ENCODE measurements around the gene AFG1L. TPM values are rescaled to one million over a fixed set of nuclear protein-coding genes. Genes with fewer than 3 reads are reported as not detected.

Gene AFG1L
- total RNA-seq, 1 experiment from 2014 or later = 7.9 TPM

DNA sequence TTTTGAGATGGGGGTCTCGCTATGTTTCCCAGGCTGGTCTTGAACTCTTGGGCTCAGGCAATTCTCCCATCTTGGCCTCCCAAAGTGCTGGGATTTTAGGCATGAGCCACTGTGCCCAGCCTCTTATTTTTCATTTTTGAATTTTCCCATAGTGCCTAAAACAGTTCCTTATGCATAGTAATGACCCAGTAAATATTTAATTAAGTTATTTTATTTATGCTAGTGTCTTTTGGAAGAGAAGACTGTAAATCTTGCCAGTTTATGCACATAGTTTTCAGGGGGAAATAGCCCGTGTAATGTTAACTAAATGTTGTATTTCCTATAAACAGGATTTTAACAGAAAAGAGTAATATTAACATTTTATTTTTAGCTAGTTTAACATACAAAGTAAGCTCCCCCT lies 60.3 kb downstream of the AFG1L start (continued):
- TF ChIP-seq, protein P1, sequence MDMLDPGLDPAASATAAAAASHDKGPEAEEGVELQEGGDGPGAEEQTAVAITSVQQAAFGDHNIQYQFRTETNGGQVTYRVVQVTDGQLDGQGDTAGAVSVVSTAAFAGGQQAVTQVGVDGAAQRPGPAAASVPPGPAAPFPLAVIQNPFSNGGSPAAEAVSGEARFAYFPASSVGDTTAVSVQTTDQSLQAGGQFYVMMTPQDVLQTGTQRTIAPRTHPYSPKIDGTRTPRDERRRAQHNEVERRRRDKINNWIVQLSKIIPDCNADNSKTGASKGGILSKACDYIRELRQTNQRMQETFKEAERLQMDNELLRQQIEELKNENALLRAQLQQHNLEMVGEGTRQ (CRISPR knock-in tag; IDR thresholded peaks at IDR 0.05) = no peak
- TF ChIP-seq TCF7 (CRISPR knock-in tag; IDR thresholded peaks at IDR 0.05; ENCODE audit: low read depth) = no peak
- no peak for TF ChIP-seq SP1 (CRISPR knock-in tag; conservative IDR thresholded peaks at IDR 0.05)
- TF ChIP-seq ZNF396 (CRISPR knock-in tag; IDR thresholded peaks at IDR 0.05; ENCODE audit: borderline replicate concordance) = no peak
- TF ChIP-seq, protein P2, sequence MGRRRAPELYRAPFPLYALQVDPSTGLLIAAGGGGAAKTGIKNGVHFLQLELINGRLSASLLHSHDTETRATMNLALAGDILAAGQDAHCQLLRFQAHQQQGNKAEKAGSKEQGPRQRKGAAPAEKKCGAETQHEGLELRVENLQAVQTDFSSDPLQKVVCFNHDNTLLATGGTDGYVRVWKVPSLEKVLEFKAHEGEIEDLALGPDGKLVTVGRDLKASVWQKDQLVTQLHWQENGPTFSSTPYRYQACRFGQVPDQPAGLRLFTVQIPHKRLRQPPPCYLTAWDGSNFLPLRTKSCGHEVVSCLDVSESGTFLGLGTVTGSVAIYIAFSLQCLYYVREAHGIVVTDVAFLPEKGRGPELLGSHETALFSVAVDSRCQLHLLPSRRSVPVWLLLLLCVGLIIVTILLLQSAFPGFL (CRISPR knock-in tag; IDR thresholded peaks at IDR 0.05; ENCODE audit: borderline replicate concordance) = no peak
- TF ChIP-seq ZNF423 (CRISPR knock-in tag; IDR thresholded peaks at IDR 0.05) = no peak
- TF ChIP-seq, protein P3, sequence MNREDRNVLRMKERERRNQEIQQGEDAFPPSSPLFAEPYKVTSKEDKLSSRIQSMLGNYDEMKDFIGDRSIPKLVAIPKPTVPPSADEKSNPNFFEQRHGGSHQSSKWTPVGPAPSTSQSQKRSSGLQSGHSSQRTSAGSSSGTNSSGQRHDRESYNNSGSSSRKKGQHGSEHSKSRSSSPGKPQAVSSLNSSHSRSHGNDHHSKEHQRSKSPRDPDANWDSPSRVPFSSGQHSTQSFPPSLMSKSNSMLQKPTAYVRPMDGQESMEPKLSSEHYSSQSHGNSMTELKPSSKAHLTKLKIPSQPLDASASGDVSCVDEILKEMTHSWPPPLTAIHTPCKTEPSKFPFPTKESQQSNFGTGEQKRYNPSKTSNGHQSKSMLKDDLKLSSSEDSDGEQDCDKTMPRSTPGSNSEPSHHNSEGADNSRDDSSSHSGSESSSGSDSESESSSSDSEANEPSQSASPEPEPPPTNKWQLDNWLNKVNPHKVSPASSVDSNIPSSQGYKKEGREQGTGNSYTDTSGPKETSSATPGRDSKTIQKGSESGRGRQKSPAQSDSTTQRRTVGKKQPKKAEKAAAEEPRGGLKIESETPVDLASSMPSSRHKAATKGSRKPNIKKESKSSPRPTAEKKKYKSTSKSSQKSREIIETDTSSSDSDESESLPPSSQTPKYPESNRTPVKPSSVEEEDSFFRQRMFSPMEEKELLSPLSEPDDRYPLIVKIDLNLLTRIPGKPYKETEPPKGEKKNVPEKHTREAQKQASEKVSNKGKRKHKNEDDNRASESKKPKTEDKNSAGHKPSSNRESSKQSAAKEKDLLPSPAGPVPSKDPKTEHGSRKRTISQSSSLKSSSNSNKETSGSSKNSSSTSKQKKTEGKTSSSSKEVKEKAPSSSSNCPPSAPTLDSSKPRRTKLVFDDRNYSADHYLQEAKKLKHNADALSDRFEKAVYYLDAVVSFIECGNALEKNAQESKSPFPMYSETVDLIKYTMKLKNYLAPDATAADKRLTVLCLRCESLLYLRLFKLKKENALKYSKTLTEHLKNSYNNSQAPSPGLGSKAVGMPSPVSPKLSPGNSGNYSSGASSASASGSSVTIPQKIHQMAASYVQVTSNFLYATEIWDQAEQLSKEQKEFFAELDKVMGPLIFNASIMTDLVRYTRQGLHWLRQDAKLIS (CRISPR knock-in tag; IDR thresholded peaks at IDR 0.05; ENCODE audit: borderline replicate concordance) = no peak
- TF ChIP-seq SOX15 (CRISPR knock-in tag; IDR thresholded peaks at IDR 0.05) = no peak
- TF ChIP-seq CBFB (CRISPR knock-in tag; IDR thresholded peaks at IDR 0.05; ENCODE audit: low read depth) = no peak
- TF ChIP-seq PRRX2 (CRISPR knock-in tag; IDR thresholded peaks at IDR 0.05) = no peak
- TF ChIP-seq, protein P4, sequence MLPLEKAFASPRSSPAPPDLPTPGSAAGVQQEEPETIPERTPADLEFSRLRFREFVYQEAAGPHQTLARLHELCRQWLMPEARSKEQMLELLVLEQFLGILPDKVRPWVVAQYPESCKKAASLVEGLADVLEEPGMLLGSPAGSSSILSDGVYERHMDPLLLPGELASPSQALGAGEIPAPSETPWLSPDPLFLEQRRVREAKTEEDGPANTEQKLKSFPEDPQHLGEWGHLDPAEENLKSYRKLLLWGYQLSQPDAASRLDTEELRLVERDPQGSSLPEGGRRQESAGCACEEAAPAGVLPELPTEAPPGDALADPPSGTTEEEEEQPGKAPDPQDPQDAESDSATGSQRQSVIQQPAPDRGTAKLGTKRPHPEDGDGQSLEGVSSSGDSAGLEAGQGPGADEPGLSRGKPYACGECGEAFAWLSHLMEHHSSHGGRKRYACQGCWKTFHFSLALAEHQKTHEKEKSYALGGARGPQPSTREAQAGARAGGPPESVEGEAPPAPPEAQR (CRISPR knock-in tag; IDR thresholded peaks at IDR 0.05) = no peak

DNA sequence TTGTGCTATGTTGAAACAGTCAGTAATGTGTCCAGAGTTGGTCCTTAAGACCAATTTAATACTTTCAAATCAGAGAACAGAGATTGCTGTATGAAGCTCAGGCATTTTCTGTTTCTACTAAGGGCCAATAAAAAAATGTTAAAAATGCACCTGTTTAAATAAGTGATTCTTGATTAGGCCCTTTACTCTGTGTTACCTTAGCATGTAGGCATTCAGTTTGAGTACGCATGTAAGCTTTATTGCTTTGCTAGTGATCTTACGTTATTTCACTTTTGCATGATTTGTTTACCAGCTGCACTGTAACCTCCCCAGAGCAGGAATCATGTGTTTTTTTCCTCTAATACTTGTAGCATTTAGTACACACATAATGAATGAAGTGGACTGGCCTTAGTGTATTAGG lies 61.0 kb downstream of the AFG1L start:
- ATAC-seq (no peak), DNase-seq (ENCODE audit: low spot score) (no peak)
- Mint-ChIP-seq H3K27me3 (ENCODE audit: low read depth) (no peaks in the 10 kb centered on the region), H3K4me3 (no peak overlapping the region), H3K27ac (no peak overlapping the region), H3K4me1 (no peaks in the 10 kb centered on the region), H3K9me3 (no peaks in the 10 kb centered on the region), H3K36me3 (no peaks in the 10 kb centered on the region; the same call in 1 of the 2 replicates)
- ChIA-PET CTCF (no interaction called here), POLR2A (no interaction called here)
- TF ChIP-seq, protein P1 (CRISPR knock-in tag; IDR thresholded peaks at IDR 0.05) = no peak
- TF ChIP-seq SP1 (CRISPR knock-in tag; conservative IDR thresholded peaks at IDR 0.05) = no peak
- TF ChIP-seq, protein P5, sequence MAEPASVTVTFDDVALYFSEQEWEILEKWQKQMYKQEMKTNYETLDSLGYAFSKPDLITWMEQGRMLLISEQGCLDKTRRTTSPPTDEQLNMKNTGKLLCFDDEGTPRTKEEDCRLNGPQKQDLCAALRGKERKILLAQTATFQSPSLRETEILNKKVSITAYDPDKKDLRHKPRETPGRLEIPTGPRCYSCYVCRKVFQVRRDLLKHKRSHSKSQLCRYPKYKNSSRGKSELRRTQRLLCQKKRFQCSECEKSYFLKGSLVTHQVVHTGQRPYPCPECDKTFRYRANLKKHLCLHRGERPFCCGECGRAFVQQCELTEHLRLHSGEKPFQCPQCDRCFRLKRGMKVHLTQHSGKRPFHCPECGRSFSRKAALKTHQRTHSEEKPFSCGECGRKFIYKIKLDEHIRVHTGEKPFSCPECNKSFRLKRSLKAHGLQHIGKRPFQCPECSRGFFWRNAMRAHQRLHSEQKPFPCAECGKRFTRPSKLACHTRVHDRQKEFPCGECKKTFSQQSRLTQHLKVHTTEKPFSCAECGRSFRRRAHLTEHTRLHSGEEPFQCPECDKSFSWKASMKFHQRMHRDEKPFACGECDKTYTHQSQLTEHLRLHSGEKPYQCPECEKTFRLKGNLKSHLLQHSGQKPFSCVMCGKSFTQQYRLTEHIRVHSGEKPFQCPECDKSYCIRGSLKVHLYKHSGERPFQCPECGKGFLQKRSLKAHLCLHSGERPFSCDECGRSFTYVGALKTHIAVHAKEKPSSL (CRISPR knock-in tag; conservative IDR thresholded peaks at IDR 0.05) = no peak
- TF ChIP-seq, protein P3 (CRISPR knock-in tag; IDR thresholded peaks at IDR 0.05; ENCODE audit: borderline replicate concordance) = no peak
- no peak for TF ChIP-seq NR1H2 (CRISPR knock-in tag; IDR thresholded peaks at IDR 0.05)
- TF ChIP-seq CREM (CRISPR knock-in tag; IDR thresholded peaks at IDR 0.05) = no peak
- TF ChIP-seq, protein P6, sequence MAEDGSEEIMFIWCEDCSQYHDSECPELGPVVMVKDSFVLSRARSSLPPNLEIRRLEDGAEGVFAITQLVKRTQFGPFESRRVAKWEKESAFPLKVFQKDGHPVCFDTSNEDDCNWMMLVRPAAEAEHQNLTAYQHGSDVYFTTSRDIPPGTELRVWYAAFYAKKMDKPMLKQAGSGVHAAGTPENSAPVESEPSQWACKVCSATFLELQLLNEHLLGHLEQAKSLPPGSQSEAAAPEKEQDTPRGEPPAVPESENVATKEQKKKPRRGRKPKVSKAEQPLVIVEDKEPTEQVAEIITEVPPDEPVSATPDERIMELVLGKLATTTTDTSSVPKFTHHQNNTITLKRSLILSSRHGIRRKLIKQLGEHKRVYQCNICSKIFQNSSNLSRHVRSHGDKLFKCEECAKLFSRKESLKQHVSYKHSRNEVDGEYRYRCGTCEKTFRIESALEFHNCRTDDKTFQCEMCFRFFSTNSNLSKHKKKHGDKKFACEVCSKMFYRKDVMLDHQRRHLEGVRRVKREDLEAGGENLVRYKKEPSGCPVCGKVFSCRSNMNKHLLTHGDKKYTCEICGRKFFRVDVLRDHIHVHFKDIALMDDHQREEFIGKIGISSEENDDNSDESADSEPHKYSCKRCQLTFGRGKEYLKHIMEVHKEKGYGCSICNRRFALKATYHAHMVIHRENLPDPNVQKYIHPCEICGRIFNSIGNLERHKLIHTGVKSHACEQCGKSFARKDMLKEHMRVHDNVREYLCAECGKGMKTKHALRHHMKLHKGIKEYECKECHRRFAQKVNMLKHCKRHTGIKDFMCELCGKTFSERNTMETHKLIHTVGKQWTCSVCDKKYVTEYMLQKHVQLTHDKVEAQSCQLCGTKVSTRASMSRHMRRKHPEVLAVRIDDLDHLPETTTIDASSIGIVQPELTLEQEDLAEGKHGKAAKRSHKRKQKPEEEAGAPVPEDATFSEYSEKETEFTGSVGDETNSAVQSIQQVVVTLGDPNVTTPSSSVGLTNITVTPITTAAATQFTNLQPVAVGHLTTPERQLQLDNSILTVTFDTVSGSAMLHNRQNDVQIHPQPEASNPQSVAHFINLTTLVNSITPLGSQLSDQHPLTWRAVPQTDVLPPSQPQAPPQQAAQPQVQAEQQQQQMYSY (CRISPR knock-in tag; IDR thresholded peaks at IDR 0.05) = no peak
